GM21529 (cell line): ENCODE measurements around the gene CRYBB2.
"Not testable (repeated sequence)": the region's sequence is repeated elsewhere in the genome, so short reads cannot be mapped to it uniquely, and the experiment has no call there.

ENCODE experiments used
- ATAC-seq: cut with Tn5 transposase; IDR thresholded peaks from one replicate; pipeline ENCODE4 v1.9.1; 2021; ENCODE audit not compliant: unreplicated experiment

The CRYBB2 gene, protein sequence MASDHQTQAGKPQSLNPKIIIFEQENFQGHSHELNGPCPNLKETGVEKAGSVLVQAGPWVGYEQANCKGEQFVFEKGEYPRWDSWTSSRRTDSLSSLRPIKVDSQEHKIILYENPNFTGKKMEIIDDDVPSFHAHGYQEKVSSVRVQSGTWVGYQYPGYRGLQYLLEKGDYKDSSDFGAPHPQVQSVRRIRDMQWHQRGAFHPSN

DNA sequence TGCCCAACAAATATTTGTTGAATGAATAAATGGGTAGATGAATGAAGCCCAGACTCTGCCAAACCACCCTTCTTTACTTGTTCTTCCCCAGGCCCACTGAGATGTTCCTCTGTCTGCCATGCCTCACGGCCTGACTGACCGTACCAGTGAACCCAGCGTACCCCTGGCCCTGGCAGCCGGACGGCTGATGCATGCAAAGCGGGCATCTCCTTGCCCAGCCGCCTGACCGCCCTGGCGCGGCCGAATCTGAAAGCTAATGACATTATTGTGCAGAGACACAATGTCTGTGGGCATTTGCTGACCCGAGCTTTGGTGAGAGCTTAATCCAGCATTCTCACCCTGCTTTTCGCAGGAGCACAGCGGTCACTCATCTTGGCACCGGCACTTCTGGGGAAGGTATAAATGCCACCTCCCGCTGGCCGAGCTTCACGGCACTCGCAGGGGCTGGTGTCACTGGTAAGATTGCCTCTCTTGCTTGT, at the start of gene CRYBB2:
CRYBB2 (plus strand) TSS at position 429 of the 479 bp plus-strand sequence. CDS start 1,791 bp downstream, outside the sequence.
- no peak for ATAC-seq

DNA sequence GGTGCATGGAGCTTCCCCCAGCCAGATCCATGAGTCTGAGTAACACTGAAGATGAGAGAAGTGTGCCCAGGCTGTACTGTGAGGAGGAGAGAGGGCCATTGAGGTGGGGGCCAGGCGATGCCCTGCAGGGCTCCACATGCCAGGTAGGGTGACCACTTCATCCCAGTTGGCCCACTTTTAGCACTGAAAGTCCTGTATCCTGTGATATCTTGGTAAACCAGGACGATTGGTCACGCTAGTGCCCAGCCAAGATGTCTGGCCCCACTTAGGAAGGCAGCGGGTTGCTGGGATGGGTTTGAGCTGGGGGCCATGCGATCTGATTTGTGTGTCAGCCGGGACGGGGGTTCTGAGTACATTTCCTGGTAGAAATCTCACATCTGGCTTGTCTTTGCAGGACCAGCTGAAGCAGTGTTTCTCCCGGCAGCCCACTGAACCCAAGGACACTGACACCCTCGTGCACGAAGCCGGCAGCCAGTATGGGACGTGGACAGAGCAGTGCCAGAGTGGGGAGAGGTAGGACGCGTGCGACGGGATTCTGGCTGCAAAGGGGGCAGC, 48.9 kb upstream of the CRYBB2 start:
- no peak for ATAC-seq

DNA sequence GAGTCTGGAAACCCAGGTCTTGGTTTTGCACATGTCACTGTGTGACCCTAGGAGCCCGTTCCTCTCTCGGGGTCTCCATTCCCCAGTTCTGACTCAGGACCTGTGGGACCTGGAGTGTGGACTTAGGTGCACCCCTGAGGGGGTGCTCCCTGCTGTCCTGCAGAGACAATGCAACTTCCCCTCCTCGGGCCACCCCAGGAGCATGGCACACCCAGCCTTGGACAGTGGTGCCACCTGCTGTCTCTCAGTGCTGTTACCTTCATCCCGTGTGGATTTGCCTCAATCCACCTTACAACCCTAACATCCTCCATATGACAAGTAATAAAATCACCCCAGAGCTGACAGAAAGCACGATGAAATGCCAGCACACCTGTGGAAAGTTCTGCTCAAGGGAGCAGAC, 47.3 kb upstream of the CRYBB2 start:
- ATAC-seq = no peak

DNA sequence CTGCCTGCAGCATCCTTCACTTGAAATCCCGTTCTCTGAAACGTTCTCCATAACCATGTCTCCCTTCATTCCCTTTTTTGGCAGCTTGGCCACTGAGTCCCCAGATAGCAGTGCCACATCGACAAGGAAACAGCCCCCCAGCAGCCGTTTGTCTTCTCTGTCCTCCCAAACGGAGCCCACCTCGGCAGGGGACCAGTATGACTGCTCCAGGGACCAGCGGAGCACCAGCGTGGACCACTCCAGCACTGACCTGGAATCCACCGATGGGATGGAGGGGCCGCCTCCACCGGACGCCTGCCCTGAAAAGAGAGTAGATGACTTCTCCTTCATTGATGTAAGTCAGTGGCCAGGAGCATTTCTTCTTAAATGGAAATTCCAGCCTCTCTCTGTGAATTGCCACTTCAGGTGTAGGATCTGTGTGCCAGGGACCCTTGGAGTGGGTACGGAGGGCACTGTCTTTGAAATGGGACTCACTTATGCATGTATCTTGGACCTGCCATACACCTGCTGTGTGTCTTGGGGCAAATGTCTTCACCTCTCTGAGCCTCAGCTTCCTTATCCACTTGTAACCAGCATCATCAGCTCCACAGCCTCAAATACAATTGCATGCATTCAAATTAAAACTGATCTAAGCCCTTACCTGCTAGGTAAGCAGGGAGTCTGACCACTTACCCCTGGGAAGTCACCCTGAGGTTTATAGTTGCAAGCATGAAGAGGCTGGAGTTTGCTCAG, 45.1 kb upstream of the CRYBB2 start:
- ATAC-seq = no peak

DNA sequence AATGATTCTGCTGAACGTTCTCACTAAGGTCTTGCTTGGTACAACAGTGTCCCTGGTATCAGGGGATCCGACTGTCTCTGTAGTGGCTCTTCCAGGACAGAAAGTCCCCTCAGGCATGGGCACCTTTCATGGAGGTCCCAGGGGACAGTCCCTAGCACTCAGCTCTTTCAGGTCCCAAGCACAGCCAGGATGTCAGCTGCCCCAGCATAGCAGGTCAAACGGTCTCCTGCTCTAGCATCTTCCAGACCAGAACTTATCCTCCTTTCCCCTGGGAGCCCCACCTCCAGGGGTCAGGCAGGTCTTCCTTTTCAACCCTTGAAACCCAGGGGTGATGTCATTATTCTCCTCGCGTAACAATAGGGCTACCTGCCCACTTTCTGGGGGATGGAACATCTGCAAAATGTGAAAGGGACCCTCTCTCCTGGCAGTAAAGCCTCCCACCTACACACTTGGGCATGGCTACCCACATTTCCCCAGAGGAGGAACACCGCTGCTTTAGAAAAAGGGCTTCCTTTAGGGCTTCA, 44.5 kb upstream of the CRYBB2 start:
- no peak for ATAC-seq

DNA sequence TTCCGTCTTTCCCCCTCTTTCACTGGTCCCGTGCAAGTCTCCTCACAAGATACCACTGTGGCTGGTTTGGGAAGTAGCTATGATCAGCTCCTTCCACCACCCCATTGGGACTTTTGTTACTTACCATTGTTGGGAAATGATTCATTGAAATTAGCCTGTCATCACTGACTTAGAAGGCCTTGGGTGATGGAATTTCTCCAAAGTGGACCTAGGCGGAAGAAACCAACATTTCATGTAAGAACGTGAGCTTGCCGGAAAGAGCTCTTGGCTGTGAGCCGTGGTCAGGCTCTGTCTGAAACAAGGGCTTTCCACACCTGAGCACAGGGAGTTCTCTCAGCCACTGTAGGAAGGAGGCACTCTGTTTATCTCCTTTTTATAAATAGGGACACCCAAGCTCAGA, 43.3 kb upstream of the CRYBB2 start:
- no peak for ATAC-seq

DNA sequence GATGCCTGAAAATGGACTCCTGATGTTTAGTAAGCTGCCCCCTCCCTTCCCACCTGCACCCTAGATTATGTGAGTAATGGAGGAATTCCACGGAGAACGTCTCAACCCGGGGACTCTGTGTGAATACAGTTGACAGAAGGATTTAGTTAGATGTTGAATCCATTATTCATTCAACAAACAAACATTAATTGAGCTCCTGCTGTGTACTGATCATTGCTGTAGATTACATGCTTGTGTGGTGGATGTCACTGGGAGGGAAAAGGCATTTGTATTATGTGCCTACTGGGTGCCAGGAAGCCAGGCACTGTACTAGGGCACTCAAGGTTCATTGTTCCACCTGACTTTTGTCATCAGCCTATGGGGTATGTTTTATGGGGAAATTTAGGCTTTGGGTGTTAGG, 42.6 kb upstream of the CRYBB2 start:
- no peak for ATAC-seq

DNA sequence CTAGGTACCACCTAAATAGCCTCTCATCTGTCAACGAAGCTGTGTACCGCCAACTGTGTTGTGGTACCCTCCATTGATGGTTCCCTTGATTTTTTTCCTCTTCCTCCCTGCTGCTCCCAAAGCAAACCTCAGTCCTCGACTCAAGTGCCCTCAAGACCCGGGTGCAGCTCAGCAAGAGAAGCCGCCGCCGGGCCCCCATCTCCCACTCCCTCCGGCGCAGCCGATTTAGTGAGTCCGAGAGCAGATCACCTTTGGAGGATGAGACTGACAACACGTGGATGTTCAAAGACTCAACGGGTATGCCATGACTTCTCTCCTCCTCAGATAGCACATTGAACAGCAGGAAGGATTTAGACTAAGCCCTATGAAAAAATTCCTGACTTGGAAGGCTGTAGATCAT, 42.2 kb upstream of the CRYBB2 start:
- ATAC-seq = no peak

DNA sequence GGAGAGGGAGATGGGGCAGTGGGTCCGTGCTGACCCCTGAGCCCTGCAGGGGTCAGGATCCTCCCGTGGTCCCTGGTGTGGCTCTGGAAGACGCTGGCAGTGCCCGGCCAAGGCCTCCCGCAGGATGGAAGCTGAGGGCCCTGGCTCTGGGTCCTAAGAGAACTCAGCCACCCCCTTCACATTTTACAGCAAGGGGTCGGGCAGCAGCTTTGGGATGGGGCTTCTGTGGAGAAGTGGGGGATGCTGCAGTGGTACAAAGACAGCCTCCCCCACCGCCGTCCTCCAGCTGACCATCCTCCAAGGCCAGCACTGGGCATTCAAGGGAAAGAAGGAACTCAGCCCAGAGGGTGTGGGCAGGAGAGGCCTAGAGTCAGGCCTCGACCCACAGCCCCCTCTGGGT, 41.5 kb upstream of the CRYBB2 start:
- ATAC-seq = no peak

DNA sequence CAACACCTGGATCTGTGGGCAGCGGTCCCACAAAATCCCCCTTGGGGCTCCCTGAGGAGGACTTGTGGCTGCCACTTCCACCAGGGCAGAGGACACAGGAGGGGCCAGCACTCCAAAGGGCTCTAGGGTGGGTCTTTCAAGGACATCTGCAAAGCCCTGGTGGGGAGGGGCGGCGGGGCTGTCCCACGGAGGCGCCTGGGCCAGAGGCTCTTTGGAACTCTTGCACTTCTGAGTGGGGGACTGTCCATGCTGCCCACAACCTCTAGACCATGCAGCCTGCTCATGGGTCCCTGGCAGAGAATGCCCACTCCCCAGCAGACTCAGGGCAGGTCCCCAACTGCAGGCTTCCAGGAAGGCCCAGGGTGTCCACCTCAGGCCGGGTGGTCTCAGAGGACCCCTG, 41.1 kb upstream of the CRYBB2 start:
- not testable (repeated sequence) for ATAC-seq

DNA sequence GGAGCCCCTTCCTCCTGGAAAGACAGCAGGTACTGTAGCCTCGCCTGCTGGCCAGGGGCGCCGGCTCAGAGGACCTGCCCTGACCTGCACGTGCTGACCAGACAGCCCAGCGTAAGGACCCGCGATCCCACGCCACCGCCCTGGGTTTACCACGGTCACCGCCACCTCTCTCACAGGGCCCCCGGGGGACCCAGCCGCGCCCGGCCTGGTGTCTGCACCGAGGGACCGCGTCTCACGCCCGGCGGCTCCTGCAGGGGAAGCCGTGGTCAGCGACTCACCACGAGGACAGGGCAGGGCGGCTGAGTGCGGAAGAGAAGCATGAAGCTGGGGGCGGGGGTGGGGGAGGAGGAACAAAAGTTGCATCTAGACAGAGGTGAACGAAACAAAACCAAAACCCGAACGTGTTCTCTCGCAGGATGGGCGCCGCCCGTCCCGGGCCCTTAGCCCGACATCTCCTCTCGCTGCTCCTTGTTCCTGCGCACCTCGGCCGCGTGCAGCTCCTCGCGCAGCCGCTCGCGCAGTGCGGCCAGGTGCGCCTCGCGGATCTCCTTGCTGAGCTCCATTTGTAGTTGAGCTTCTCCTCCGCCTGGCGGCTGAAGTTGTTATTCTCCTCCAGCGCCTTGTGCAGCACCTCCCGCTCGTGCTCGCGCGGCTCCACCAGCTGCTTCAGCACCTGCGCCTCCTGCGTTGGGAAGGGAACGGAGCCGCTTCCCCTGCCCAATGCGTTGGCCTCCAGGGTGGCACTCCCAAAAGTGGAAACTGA, 40.4 kb upstream of the CRYBB2 start:
- ATAC-seq = not testable (repeated sequence)

DNA sequence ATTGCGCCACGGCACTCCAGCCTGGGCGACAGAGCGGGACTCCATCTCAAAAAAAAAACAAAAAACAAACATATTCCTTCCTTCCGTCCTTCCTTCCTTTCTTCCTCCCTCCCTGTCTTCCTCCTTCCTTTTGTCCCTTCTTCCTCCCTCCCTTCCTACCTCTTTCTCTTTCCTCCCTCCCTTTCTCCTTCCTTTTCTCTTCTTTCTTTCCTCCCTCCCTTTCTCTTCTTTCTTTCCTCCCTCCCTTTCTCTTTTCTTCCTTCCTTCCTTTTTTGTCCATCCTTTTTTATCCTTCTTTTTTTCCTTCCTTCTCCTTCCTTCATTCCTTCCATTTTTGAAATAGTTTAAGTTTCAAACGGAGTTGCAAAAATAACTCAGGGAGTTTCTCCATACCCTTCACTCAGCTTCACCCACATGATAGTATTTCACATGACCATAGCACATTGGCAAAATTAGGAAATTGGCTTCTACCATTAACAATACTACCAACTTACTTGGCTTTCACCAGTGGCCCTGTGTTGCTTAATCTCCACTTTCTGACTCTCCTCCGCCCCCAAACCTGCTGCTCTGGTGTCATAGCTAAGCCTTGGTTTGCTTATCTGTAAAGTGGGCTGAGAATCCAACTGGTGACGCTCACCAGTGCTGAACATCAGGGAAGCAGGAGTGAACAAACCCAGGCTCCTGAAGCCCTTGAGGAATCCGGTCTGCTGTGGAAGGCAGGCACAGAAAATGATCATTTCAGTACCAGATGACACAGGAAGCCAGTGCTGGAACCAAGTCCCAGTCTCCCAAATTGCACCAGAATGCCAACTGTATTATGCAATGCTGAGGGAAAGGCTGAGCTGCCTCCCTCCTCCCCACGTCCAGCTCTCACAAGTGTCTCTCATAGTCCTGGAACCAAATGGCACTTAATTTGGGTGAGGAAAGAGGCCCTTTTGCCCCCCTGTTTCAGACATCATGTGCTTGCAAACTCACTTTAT, 37.0 kb upstream of the CRYBB2 start:
- ATAC-seq = no peak

DNA sequence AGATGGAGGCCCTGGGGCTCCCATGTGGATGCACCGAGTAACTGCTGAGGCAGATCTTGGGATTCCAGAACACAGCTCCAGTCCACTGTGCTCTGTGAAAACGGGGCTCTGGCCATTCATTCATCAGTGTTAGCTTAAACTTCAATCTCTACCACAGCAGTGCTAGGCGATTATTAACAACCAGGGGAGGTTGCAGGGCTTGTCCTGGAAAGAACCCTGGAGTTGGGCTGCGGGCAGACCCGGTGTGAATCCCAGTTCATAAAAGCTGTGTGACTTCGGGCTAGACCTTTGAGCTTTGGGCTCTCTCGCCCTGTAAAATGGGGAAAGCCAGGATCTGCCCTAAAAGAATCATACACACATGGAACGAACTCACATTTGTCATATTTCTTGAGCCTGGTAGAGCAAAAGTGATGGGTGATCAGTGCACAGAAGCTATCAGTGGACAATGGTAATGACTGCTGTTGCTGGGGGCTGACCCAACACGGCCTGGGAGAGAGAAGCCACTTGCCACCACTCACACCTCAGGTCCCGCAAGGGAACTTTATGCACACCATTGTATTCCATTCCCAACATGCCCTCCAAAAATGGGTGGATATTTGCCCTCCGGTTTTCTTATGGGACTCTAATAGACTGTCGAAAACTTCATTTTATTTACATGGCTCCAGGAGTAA, 35.4 kb upstream of the CRYBB2 start:
- no peak for ATAC-seq

DNA sequence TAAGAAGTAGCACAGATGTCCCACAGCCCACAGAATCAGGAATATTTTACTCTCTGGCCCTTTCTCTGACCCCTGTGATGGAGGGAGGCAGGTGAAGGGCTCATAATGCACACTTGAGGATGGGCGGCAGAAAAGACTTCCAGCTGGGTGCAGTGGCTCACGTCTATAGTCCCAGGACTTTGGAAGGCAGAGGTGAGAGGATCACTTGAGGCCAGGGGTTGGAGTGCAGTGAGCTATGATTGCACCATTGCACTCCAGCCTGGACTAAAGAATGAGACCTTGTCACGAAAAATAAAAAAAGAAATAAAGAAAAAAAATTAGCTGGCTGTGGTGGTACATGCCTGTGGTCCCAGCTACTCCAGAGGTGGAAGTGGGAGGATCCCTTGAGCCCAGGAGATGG, 33.3 kb upstream of the CRYBB2 start:
- no peak for ATAC-seq

DNA sequence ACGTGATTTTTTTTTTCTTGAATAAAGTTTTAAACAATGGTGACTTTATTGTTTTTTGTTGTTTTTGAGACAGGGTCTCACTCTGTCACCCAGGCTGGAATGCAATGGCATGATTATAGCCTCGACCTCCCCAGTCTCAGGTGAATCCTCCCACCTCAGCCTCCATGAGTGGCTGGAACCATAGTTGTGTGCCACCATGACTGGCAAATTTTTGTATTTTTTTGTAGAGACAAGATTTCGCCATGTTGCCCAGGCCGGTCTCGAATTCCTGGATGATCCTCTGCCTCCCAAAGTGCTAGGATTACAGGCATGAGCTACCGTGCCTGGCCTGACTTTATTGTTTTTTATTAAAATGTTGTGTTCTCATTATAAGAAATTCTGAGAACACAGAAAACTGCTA, 32.0 kb upstream of the CRYBB2 start:
- ATAC-seq = no peak

DNA sequence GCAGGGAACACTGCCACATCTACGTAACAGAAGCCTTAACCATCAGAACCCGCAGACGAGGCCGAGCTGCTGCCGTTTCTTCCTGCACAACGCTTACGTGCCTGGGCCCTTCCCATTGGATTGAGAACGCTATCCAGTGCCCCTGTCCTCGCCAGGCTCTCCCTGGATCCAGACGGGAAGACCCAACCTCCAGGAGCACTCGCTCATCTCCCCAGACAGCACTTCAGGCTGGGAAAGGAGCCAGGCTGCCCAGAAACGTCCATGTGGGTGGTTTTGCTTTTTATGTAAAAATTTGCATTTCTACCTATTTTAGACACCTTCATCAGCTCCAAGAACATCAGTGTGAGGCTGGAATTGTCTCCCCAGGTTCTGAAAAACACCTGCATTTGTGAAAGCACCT, 27.0 kb upstream of the CRYBB2 start:
- ATAC-seq = no peak

DNA sequence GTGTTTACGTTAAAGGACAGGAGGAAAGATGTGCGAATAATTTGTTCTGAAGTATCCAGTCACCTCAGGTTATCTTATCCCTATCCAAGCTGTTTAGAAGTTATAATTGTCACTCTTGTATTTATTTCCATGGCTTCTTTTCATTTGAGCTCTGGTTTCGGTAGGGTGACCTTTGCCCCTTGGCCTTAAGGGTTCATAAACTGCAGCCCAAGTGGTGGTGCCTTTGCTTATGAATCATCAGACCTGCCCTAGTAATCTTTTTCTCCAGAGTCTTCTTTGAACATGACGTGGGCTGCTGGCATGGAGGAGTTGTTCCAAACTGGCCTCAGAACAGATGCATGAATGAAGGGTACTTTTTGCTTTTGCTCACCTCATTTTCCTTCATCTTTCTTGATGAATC, 26.3 kb upstream of the CRYBB2 start:
- no peak for ATAC-seq

DNA sequence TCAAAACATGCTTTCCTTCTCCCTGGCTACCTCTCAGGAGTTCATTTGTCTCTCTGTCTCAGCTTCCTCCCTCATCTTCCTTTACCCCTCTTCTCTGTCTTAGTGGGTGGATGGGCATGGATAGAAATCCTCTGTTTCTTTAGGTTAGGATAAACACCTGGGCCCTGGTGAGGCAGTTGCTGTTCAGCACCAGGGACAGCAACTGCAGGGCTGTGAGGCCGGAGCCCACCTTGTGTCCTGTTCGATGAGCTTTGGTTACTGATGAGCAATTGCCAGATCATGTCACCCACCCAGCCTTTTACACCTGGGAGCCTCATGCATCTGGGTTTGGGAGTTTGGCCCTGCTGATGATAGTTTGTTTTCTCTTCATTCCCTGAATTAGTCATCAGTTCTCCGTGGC, 25.9 kb upstream of the CRYBB2 start:
- ATAC-seq = no peak

DNA sequence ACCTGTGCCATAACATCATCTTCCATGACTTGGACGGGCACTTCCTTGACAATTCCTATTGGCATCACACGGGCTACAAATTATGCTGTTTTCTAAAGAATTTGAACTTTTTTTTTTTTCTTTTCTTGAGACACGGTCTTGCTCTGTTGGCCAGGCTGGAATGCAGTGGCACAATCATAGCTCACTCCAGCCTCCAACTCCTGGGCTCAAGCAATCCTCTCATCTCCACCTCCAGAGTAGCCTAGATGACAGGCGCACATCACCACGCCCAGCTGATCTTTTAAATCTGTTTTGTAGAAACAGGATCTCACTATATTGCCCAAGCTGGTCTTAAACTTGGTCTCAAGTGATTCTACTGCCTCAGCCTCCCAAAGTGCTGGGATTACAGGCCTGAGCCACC, 23.1 kb upstream of the CRYBB2 start:
- ATAC-seq = no peak

DNA sequence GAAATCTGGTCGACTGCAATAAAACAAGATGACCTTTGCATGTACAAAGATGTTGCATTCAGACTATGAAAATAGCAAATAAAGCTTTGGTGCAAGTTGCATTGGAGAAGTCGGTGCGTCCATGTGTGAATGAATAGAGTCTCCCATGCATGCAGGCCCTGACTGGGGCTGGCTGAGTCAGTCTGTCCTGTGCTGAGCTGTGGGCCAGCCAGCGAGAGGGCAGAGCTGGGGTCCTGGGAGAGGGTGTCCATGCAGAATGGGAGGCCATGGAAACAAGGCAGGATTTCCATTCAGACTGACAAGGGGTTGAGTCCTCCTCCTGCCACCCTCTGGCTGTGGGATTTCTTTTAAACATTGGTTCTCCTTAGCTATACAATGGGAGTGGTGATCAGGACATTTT, 22.1 kb upstream of the CRYBB2 start:
- ATAC-seq = no peak
